Right renal pelvis (tissue), 4 donors: ENCODE measurements around the gene NMUR1. TPM values are rescaled to one million over a fixed set of nuclear protein-coding genes. Genes with fewer than 3 reads are reported as not detected.
"Not testable (repeated sequence)": the region's sequence is repeated elsewhere in the genome, so short reads cannot be mapped to it uniquely, and the experiment has no call there.

Experiments used
- DNase-seq, 4 donors: peaks; one replicate each; pipeline ENCODE4 v3.0.0-alpha.2; 2013; ENCODE audit warnings: low read depth in 4 of 4, low spot score in 3 of 4, missing footprints in 1 of 4
- polyA plus RNA-seq, 4 donors: library from polyadenylated mRNA; unstranded; fragments of 120-200 nt; gene quantifications; one replicate each; pipeline ENCODE4 v1.2.1, GENCODE V29; 2013; ENCODE audit not compliant: insufficient read length in 4 of 4

Gene NMUR1, protein sequence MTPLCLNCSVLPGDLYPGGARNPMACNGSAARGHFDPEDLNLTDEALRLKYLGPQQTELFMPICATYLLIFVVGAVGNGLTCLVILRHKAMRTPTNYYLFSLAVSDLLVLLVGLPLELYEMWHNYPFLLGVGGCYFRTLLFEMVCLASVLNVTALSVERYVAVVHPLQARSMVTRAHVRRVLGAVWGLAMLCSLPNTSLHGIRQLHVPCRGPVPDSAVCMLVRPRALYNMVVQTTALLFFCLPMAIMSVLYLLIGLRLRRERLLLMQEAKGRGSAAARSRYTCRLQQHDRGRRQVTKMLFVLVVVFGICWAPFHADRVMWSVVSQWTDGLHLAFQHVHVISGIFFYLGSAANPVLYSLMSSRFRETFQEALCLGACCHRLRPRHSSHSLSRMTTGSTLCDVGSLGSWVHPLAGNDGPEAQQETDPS
- polyA plus RNA-seq, result under 1 TPM; 0.51 to 0.98 (median 0.58) TPM

DNA sequence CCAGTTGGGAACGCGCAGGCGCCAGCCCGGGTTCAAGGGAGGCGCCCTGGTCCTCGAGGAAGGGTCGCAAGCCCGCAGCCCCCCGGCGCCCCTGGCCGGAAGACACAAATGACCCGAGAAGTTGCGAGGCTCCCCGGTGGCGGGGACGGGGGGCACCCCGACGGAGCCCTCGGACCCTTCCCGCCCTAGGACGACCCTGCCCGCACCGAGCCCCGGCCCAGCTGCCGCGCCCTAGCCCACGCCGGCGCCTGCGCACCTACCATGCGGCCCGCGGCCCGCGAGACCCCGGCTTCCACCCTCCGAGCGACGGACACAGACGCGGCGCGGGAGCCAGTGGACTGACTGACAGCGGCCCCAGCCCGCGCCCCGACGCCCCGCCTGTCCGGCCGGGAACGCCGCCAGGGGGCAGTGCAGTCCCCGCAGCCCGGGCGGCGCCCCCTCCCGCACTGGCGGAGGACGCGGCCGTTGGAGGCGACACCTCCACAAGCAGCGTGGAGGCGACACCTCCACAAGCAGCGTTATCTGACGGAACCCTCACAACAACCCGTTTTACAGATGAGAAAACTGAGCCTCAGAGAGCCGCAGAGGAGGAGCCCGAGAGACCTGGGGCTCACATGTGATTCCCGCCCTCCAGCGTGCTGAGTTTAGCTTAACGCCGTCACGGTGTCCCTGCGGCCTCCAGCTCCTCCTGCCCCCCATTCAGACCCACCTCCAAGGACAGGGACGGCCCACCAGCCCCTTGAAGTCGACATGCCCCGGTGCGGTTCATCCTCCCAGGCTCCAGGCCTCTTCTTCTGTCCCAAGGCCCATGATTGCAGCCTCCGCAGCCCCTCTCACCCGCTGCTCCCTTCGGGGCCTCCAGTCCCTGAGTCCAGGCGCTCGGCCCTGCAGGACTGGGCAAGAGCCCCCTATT lies at the start of gene NMUR1:
Gene NMUR1, minus strand, starts transcription at position 347 of the 913 bp plus-strand sequence. Its CDS starts 84 bp downstream, at position 263.
- peak in 1 of 4 donors; percentile 22 for DNase-seq

DNA sequence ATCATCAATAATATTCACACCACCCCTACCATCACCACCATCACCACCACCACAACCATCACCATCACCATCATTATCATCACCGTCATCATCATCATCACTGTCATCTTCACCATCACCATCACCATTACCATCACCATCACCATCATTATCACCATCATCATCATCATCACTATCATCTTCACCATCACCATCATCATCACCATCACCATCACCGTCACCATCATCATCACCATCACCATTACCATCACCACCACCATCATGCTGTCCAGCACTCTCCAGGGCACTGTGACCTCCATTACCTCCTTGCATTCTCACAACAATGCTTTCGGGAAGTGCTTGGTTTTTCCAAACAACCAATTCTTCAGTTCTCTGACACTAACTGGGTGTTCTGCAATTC lies 49.3 kb upstream of the NMUR1 start:
- no peak for DNase-seq

DNA sequence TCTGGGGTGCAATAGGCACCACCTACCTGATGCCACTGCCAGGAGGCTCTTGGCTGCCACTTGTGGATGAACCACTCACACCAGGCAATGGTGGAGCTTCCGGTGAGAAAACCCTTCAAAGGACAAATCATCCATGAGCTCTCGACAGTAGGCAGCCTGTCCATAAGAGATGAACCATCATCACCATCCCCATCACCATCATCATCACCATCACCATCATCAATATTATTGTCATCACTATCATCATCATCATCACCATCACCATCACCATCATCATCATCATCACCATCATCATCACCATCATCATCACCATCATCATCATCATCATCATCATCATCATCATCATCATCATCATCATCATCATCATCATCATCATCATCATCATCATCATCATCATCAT lies 48.4 kb upstream of the NMUR1 start:
- not testable (repeated sequence) for DNase-seq

DNA sequence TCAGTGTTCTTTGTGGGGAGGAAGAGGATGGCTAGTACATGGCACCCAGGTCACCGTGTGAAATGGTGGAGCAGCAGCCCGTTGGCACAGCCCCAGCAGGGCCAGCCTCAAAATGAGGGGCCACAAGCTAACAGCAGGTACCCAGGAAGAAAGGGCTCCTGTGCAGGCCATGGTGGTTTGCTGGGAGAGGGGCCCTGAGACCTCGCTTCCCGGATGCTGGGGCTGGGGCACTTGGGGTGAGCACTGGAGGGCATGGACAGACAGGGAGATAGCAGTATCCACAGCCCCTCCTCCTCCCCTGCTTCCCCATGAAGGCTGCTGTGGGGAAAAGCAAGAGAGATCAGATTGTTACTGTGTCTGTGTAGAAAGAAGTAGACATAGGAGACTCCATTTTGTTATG lies 46.2 kb upstream of the NMUR1 start:
- no peak for DNase-seq

DNA sequence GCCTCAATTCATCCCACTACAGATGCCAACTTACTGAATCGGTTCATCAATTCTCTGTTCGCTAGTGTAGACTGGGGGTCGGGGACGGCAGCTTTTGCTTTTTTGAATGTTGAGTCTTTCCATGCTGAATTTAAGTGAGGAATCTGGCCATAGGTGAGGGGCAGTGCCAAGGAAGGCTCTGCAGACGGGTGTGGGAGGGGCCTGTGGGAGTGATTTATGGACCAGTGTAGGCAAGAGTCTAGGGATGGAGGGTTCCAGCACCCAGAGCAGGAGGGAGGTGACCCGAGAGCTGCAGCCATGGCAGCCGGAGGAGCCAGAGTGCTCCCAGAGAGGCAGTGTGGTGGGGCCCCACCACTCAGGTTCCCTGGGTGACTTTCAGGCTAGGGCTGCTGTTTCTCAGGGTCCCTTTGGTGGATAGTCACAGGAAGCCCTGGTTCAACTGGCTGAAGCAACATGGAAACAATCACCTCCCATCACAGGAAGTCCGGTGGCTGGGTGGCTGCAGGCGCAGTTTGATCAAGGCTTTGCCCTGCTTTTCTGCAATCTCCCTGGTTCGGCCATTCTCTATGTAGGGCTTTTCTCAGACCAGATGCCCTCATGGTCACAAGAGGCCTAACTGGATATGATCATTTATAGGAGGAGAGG lies 45.5 kb upstream of the NMUR1 start:
- no peak for DNase-seq

DNA sequence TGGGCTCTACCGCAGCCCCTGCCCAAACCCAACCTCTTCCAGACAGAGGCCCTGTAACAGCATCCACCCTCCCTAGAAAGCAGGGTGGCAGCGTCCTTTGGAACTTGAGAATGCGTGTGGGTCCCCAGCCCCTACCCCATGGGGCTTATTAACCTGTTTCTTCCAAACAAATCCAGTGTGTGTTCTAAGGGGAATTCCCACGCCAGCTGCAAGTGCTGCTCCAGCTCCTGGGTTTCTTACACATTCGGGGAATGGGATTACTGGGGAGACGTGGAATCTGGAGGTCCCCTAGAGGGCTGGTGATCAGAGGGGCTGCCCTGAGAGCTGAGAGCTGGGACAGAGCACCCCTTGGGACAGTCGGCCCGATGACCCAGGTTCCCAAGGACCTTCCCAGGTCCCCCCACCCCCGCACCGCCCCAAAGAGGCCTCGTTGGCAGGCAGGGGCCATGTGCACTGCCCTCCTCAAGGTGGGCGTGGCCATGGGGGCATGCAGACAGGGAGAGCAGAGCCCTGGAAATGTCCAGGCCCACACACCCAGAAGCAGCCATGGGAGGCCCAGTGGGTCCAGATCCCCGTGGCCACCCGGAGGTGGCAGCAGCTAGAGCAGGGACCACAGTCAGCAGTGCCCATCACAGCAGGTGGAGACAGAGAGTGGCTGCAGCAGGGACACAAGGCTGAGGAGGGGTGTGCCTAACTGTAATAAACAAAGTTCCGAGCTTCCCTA lies 43.6 kb upstream of the NMUR1 start:
- DNase-seq, result no peak

DNA sequence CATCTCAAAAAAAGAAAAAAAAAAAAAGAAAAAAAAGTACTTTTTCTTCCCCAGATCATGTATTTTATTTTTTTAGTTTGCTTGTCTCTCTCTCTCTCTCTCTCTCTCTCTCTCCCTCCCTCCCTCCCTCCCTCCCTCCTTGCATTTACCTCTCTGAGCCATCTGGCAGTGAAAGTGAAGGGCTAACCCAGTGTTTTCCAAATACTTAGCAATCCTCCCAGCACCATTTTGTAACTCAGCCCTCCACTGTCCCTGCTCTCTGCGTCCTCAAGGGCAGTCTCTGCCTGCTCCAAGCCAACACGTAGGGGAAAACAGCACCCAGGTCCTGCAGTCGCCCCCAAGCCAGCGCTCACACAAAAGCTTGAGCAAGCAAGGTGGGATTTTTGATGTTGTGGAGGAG lies 42.9 kb upstream of the NMUR1 start:
- no peak for DNase-seq

DNA sequence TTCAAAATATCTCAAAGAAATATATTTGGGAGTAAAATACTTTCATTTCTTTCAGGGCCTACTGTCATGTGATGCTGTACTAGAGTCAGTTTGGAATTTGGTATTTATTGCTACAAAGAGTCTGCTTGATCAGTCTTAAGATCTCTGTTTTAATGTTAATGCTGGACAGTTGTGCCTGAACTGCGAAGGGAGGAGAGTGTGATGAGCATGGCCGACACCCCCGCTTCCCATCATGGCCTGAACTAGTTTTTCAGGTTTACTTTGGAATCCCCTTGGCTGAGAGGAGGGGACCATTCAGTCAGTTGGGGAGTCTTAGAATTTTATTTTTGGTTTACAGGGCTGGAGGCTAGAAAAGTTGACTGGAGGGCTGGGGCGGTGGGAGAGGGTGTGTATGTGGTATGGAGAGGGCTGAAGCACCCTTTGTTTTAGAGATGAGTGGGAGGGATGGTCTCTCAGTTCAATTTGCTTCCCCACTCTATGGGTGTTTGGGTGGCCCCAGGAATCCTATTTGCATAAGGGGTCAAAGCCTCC lies 41.5 kb upstream of the NMUR1 start:
- no peak for DNase-seq

DNA sequence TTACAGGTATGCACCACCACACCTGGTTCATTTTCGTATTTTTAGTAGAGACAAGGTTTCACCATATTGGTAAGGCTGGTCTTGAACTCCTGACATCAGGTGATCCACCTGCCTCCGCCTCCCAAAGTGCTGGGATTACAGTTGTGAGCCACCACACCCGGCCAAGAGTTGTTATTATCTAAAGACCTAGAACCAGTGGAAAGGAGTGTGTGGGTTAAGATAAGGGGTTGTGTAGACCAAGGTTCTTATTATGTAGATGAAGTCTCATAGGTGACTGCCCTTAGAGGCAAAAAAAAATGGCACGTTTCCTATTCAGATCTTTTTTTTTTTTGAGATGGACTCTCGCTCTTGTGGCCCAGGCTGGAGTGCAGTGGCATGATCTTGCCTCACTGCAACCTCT lies 40.7 kb upstream of the NMUR1 start:
- not testable (repeated sequence) for DNase-seq

DNA sequence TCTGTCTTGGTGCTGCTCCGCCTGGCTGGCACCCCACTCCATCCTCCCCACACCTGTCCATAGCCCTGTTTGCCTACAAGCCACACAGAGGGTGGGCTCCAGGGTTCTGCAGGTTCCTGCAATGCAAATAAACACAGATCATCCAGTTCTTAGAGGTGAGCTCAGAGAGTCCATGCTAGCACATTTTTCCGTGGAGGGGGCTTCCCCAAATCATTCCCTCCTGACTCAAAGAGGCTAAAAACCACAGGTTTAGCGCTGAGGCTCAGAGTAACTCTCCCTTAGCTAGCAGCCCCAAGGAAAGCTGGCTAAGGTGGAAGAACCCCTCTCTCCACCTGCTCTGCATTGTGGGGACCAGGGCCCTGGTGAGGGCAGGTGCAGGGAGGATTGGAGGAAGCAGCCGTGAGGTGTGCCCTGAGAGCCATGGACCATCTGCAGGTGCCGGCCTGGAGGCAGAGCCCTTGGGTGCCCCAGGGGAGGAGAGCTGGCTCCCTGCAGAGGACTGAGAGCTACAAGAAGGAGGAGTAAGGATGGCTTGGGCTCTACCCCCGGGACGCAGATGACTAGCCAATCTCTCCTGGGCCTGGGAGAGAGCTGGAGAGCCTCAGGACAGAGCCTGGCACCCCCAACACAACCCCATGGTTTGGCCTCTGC lies 38.7 kb upstream of the NMUR1 start:
- DNase-seq, result no peak

DNA sequence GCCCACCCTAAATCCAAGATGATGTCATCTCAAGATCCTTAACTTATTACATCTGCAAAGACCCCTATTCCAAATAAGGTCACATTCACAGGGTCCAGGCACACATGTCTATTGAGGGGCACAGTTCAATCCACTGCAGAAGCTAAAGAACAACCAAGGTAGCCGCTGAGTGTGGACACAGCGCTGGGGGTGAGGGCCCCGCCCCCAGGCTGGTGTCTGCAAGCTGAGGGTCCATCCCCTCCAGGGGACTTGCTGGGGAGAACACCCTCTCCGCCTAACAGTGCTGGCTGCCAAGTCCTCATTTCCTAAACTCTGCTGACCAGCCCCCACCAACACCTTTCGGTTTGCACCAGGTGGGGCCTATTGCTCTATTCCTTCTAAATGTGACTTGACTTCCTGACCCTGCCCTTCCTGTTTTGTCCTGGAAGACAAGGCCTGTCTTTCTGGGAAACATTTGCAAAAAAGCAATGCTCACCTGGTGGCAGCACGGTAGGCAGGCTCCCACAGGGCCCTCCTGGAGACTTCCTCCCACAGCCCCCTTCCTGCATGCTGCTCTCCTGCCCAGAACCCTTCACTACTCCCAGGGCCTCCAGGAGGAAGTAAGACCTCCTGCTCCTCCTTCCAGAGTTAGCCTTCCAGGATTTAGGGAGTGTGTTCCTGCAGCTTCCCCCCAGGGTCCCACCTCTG lies 38.0 kb upstream of the NMUR1 start:
- no peak for DNase-seq

DNA sequence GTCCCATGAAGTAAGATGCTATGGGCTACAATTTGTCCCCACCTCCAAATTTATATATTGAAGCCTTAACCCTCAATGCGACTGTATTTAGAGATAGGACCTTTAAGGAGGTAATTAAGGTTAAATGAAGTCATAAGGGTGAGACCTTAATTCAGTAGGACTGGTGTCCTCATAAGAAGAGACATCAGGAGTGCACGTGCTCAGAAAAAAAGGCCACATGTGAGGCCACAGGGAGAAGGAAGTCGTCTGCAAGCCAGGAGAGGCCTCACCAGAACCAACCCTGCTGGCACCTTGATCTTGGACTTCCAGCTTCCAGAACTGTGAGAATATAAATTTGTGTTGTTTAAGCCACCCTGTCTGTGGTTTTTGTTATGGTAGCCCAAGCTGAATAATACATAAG lies 36.9 kb upstream of the NMUR1 start:
- DNase-seq, result no peak

DNA sequence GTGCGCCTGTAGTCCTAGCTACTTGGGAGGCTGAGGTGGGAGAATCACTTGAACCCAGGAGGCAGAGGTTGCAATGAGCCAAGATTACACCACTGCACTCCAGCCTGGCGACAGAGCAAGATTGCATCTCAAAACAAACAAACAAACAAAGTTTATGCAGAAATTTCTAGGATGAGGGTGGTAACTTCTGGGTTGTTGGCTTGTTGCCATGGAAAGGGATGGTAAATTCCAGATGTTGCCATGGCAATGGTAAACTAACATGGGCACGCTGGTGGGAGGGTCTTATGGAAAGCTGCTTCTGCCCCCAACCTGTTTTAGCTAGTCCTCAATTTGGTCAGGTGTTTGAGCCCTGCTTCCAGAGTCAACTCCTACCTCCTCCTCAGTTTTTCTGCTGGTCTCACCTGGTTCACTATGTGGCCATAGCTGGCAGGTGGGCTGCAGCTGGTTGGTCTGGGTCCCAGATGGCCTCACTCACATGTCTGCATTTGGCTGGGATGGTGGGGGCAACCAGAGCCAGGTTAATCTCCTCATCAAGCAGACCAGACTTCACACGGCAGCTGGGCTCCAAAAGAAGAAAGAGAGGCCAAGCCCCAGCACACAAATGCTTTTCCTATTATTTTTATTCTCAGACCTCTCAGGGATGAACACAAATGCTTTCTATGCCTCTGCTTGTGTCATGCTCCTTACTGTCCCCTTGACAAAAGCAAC lies 35.8 kb upstream of the NMUR1 start:
- no peak for DNase-seq

DNA sequence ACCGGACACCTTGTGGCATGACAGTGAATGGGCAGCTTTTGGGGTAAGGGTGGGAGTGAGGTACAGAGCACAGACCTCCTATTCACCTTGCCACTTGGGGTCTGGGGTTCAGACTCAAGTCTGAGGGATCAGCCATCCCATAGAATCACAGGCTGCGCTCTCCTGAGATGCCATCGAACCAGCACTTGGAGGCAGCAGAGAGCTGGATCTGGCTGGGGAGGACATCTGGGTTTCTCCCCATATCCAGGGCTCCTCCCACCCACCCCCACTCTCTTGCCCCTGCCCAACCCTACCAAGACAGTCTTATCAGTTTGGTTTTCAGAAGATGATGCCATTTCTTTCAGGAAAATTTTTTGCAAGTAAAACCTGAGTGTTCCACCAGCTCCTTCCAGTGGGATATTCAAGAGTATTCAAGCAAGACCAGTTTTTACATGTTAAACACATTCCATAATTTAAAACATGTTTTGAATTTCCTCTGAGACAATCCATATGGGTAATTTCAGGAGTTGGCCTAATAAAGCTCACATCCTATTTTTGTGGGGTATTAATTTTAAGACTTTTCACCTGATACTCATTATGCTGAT lies 33.2 kb upstream of the NMUR1 start:
- peak in 1 of 4 donors; percentile 25 for DNase-seq

DNA sequence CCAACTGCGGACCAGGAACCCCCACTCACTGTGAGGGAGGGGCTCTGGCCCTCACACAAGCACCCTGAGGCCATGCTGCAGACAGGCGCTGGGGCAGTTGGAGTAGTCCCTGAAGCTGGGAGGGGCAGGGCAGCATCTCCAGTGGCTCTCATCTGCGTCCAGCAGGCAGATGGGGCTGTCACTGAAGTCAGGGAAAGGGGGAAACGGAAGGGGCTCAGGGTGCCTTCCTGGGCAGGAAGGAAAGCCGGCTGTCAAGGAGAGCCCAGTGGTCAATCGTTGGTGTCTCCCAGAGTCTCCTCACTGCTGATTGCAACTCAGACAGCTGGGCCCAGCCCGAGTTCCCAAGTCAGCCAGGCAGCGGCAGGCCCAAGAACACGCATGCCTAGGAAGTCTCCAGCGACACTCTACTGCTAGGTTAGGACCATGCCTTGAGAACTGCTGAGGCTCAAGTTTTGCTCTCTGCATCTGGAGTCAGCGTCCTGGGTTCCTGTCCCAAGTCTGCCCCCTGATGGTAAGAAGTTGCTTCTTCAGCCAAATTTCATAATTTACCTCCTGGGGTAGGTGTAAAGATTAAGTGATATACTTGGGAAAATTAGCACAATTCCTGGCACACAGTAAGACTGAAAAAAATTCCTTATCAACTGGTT lies 27.4 kb upstream of the NMUR1 start:
- DNase-seq, result peak; percentile 72 to 80 (median 76)

DNA sequence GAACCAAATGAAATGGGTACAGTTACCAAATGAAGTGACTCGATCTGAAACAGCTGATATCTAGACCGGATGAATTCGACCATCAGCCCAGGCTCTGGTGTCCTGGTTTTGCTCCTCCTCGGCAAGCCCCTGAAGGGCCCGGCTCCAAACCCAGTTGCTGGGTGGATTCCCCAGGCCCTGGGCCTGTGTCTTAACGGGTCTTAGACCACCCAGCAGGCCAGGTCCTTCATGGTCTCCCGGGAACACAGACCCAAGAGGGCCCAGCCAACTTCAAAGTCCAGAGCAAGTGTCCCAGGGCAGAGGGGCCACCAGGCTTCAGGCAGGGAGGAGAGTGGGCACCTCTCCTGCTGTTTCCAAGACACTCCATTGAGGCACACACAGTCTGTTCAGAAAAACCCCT lies 26.7 kb upstream of the NMUR1 start:
- DNase-seq, result no peak

DNA sequence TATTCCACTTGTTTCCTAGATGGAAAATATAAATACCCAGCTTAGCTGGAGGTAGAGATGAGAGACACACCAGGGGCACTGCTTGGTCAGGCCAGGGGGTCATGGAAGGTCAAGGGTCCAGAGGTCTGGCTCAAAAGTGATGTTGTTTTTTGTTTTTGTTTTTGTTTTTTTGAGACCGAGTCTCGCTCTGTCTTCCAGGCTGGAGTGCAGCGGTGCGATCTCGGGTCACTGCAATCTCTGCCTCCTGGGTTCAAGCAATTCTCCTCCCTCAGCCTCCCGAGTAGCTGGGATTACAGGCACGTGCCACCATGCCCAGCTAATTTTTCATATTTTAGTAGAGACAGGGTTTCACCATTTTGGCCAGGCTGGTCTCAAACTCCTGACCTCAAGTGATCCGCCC lies 26.3 kb upstream of the NMUR1 start:
- DNase-seq, result not testable (repeated sequence)
